IMR-90 (cell line): Measurements from ENCODE around the gene PLCG2. TPM values are rescaled to one million over a fixed set of nuclear protein-coding genes. Genes with fewer than 3 reads are reported as not detected.
"Not testable (repeated sequence)": the region's sequence is repeated elsewhere in the genome, so short reads cannot be mapped to it uniquely, and the experiment has no call there.

Experiments
- ATAC-seq: fragments of 200-7000 bp; cut with Tn5 transposase; 2 replicates; pipeline ENCODE4 v1.9.1; 2020; ENCODE audit warnings: low read depth, mild to moderate bottlenecking, moderate library complexity
- BruUV-seq: library from RNA; stranded (reverse); fragments of 400-500 nt; replicated peaks from 2 replicates; lab custom pipeline; 2021; lab: Mats Ljungman, UMichigan
- CTCF ChIA-PET: fragments of 300-600 bp; formaldehyde crosslinking; extraction: SDS; loops from one replicate; lab custom pipeline; 2021; ENCODE audit warnings: antibody characterized with exemption; lab: Yijun Ruan, JAX
- POLR2A ChIA-PET: fragments of 300-600 bp; sonication (Branson Sonifier 250); formaldehyde crosslinking; loops from one replicate; lab custom pipeline; 2022; ENCODE audit warnings: antibody characterized with exemption; ENCODE audit not compliant: unreplicated experiment; lab: Charles Lee
- DNase-seq: peaks from one replicate; pipeline ENCODE4 v3.0.0; 2013
- H2AFZ ChIP-seq: replicated peaks from 2 replicates; pipeline ENCODE3; 2013; ENCODE audit warnings: low read length, mild to moderate bottlenecking; ENCODE audit not compliant: poor library complexity
- H2AK5ac ChIP-seq: 2 replicates; pipeline ENCODE4 v1.6.1; 2013; ENCODE audit warnings: low read depth, low read length, inconsistent platforms
- H2AK9ac ChIP-seq: replicated peaks from 2 replicates; pipeline ENCODE3; 2013; ENCODE audit warnings: mild to moderate bottlenecking, low read depth, low read length, moderate library complexity; ENCODE audit not compliant: poor library complexity
- H2BK120ac ChIP-seq: 2 replicates; pipeline ENCODE4 v1.6.1; 2013; ENCODE audit warnings: low read depth, low read length, inconsistent platforms
- H2BK15ac ChIP-seq: 3 replicates; pipeline ENCODE4 v1.6.1; 2013; ENCODE audit warnings: low read depth, low read length, inconsistent platforms
- H2BK20ac ChIP-seq: 2 replicates; pipeline ENCODE4 v1.6.1; 2013; ENCODE audit warnings: low read depth, mild to moderate bottlenecking, inconsistent platforms, low read length, moderate library complexity
- H2BK5ac ChIP-seq: 2 replicates; pipeline ENCODE4 v1.6.1; 2013; ENCODE audit warnings: mild to moderate bottlenecking, low read depth, low read length, inconsistent platforms; ENCODE audit not compliant: poor library complexity, severe bottlenecking
- H3K14ac ChIP-seq: replicated peaks from 2 replicates; pipeline ENCODE4 v1.6.1; 2013; ENCODE audit warnings: low read depth, low read length, inconsistent platforms
- H3K18ac ChIP-seq: 2 replicates; pipeline ENCODE4 v1.6.1; 2013; ENCODE audit warnings: low read depth, low read length, control low read depth
- H3K23ac ChIP-seq: 2 replicates; pipeline ENCODE4 v1.6.1; 2013; ENCODE audit warnings: low read depth, low read length, inconsistent platforms
- H3K27ac ChIP-seq: 2 replicates; pipeline ENCODE4 v1.5.1; 2013; ENCODE audit warnings: mild to moderate bottlenecking, control low read depth, low read length; ENCODE audit not compliant: insufficient read depth
- H3K27me3 ChIP-seq: 2 replicates; pipeline ENCODE4 v1.6.1; 2013; ENCODE audit warnings: low read length; ENCODE audit not compliant: control insufficient read depth, insufficient read depth
- H3K36me3 ChIP-seq: 2 replicates; pipeline ENCODE4 v1.6.1; 2013; ENCODE audit warnings: low read length, mixed read lengths; ENCODE audit not compliant: control insufficient read depth, insufficient read depth
- H3K4ac ChIP-seq: 2 replicates; pipeline ENCODE4 v1.6.1; 2013; ENCODE audit warnings: low read depth, low read length, inconsistent platforms
- H3K4me1 ChIP-seq: 2 replicates; pipeline ENCODE4 v1.6.1; 2013; ENCODE audit warnings: low read length, mixed read lengths; ENCODE audit not compliant: control insufficient read depth, insufficient read depth
- H3K4me2 ChIP-seq: 2 replicates; pipeline ENCODE4 v1.6.1; 2013; ENCODE audit warnings: low read depth, mild to moderate bottlenecking, control low read depth, low read length, moderate library complexity
- H3K4me3 ChIP-seq: 2 replicates; pipeline ENCODE4 v1.5.1; 2013; ENCODE audit warnings: low read depth, mild to moderate bottlenecking, control low read depth, low read length, moderate library complexity; ENCODE audit not compliant: insufficient read depth
- H3K56ac ChIP-seq: 2 replicates; pipeline ENCODE4 v1.6.1; 2013; ENCODE audit warnings: low read length, inconsistent platforms; ENCODE audit not compliant: insufficient read depth; ENCODE audit errors: extremely low read depth
- H3K79me1 ChIP-seq, 2 experiments: 2 replicates each; pipeline ENCODE4 v1.6.1; 2013; ENCODE audit warnings: low read length in 2 of 2, inconsistent platforms in 1 of 2, low read depth in 1 of 2
- H3K9ac ChIP-seq: 2 replicates; pipeline ENCODE4 v1.6.1; 2013; ENCODE audit warnings: low read depth, low read length, control low read depth
- H3K9me1 ChIP-seq: 2 replicates; pipeline ENCODE4 v1.6.1; 2013; ENCODE audit warnings: low read length, inconsistent platforms; ENCODE audit not compliant: insufficient read depth
- H3K9me3 ChIP-seq: 2 replicates; pipeline ENCODE4 v1.6.1; 2013; ENCODE audit warnings: low read length; ENCODE audit not compliant: control insufficient read depth, insufficient read depth
- H4K20me1 ChIP-seq: 2 replicates; pipeline ENCODE4 v1.6.1; 2013; ENCODE audit warnings: low read length, inconsistent platforms; ENCODE audit not compliant: insufficient read depth
- H4K5ac ChIP-seq: 2 replicates; pipeline ENCODE4 v1.6.1; 2013; ENCODE audit warnings: mild to moderate bottlenecking, low read depth, low read length, control low read depth
- H4K8ac ChIP-seq, 2 experiments: 2 replicates each; pipeline ENCODE4 v1.6.1; 2013; ENCODE audit warnings: low read depth in 2 of 2, low read length in 2 of 2, control low read depth in 1 of 2, inconsistent platforms in 1 of 2
- H4K91ac ChIP-seq: 2 replicates; pipeline ENCODE4 v1.6.1; 2013; ENCODE audit warnings: low read depth, low read length, inconsistent platforms; ENCODE audit not compliant: insufficient read depth
- MXI1 ChIP-seq: IDR thresholded peaks from 2 replicates; pipeline ENCODE4 v1.6.1; 2012; ENCODE audit warnings: low read depth, mild to moderate bottlenecking, low read length, moderate library complexity, borderline replicate concordance
- RFX5 ChIP-seq: IDR thresholded peaks from 2 replicates; pipeline ENCODE4 v1.8.0; 2012; ENCODE audit warnings: low read depth, mild to moderate bottlenecking, low read length, moderate library complexity
- WGBS, 2 experiments: methylation state at CpG; one replicate each; pipeline versions ENCODE4 v1.1.5 to v1.1.7; 2013; ENCODE audit warnings: missing lambda C conversion rate in 2 of 2; ENCODE audit not compliant: insufficient read length in 1 of 2; ENCODE audit errors: extremely low coverage in 2 of 2; 5-methylcytosine and 5-hydroxymethylcytosine counted together
- dilution Hi-C: fragments of 300-500 bp; cut with HindIII; formaldehyde crosslinking; loops from one replicate; pipeline ENCODE4 v1.14.3; 2018; ENCODE audit warnings: low sequenced_read_pairs; ENCODE audit not compliant: unreplicated experiment
- in situ Hi-C: fragments of 300-500 bp; cut with MboI; formaldehyde crosslinking; loops from 3 replicates; pipeline ENCODE4 v1.14.3; 2019; ENCODE audit warnings: low sequenced_read_pairs, inconsistent platforms, mixed read lengths
- intact Hi-C: fragments of 100-400 bp; cut with micrococcal nuclease; formaldehyde crosslinking; loops from 2 replicates; pipeline ENCODE4 v1.10.0; 2022
- polyA plus RNA-seq, 3 experiments: library from polyadenylated mRNA; depleted of rRNA; stranded (reverse); fragments of >200 nt; gene quantifications; 2 replicates each; pipeline ENCODE4 v1.2.3, GENCODE V29; 2012; ENCODE audit warnings: low replicate concordance in 1 of 3
- total RNA-seq: library from RNA; depleted of rRNA; stranded (reverse); fragments of >200 nt; gene quantifications from 2 replicates; pipeline ENCODE4 v1.2.3, GENCODE V29; 2012

Gene PLCG2
- total and polyA plus RNA-seq, 2 of the 4 experiments (the other 2 are of a cell fraction), result 0.14 to 0.18 TPM

GRCh38 chr16:81876273-81876900 is 97.3 kb downstream of the PLCG2 start:
- intact Hi-C loops (no loop called here), in situ Hi-C loops (loop anchor here (10.0 kb wide), 1 partner anchor 512 kb away; no protein-coding TSS in a partner anchor), dilution Hi-C loops (no loop called here)
- Histone ChIP-seq H3K56ac (no peak overlapping the region), H3K36me3 (no peaks in the 10 kb centered on the region), H3K27me3 (peaks cover 7% of the 10 kb centered on the region; the same call in 1 of the 2 replicates), H4K91ac (no peak overlapping the region), H3K79me1 (no peaks in the 10 kb centered on the region), H2BK15ac (no peak overlapping the region), H3K9ac (no peak overlapping the region), H3K9me1 (no peaks in the 10 kb centered on the region), H3K27ac (no peak overlapping the region), H3K4me2 (no peak overlapping the region), H3K18ac (no peak overlapping the region), H4K5ac (no peak overlapping the region), H2BK120ac (no peak overlapping the region), H2AK5ac (no peak overlapping the region), H4K20me1 (no peaks in the 10 kb centered on the region), H3K4me3 (no peak overlapping the region), H3K4ac (no peak overlapping the region), H3K4me1 (no peaks in the 10 kb centered on the region), H2BK5ac (no peak overlapping the region), H3K23ac (no peak overlapping the region), H2AK9ac (no peak overlapping the region), H3K9me3 (no peaks in the 10 kb centered on the region), H2BK20ac (no peak overlapping the region), H3K14ac (no peak overlapping the region), H2AFZ (no peak overlapping the region), H4K8ac (no peak overlapping the region)
- no TSS peak for BruUV-seq
- ChIA-PET CTCF (no interaction called here), POLR2A (no interaction called here)
- TF ChIP-seq MXI1, result no peak
- no peak for TF ChIP-seq RFX5
- 70% methylated on average over 2 of the region's 10 CpGs; no CpG with 5 or more reads in 1 of the 2 experiments for WGBS, 2 experiments
- DNase-seq (no peak), ATAC-seq (no peak)

GRCh38 chr16:81877490-81877889 is 98.4 kb downstream of the PLCG2 start:
- H3K9me1 ChIP-seq, POLR2A ChIA-PET, H3K79me1 ChIP-seq, H2BK5ac ChIP-seq, H3K9ac ChIP-seq, dilution Hi-C loops, H2BK120ac ChIP-seq, H2AFZ ChIP-seq, H3K4me2 ChIP-seq, H2AK5ac ChIP-seq, H3K9me3 ChIP-seq, H3K27me3 ChIP-seq, H4K20me1 ChIP-seq, H4K91ac ChIP-seq, H3K23ac ChIP-seq, DNase-seq, H2BK15ac ChIP-seq, ATAC-seq, BruUV-seq, H3K56ac ChIP-seq, CTCF ChIA-PET, H3K4me3 ChIP-seq, H4K8ac ChIP-seq, H3K4me1 ChIP-seq, H2AK9ac ChIP-seq, intact Hi-C loops, H3K14ac ChIP-seq, H3K18ac ChIP-seq, H4K5ac ChIP-seq, H3K4ac ChIP-seq, H3K36me3 ChIP-seq, H2BK20ac ChIP-seq, H3K27ac ChIP-seq: not testable (repeated sequence)
- WGBS, 2 experiments, result 75% methylated on average over 7 of the region's 12 CpGs; no CpG with 5 or more reads in 1 of the 2 experiments
- in situ Hi-C loops, result loop anchor here (10.0 kb wide), 1 partner anchor 513 kb away; no protein-coding TSS in a partner anchor
